ENCODE measurements around the gene SLC35F3. TPM values are rescaled to one million over a fixed set of nuclear protein-coding genes. Genes with fewer than 3 reads are reported as not detected.
"Not testable (repeated sequence)": the region's sequence is repeated elsewhere in the genome, so short reads cannot be mapped to it uniquely, and the experiment has no call there.

SLC35F3 gene
- total RNA-seq, 4 donors from 2014 or later = 1.7 TPM; not detected in 3

GRCh38 chr1:234114648-234115307, 210.3 kb downstream of the SLC35F3 start:
- Histone ChIP-seq H3K4me3 (no peak overlapping the region), H3K9me3 (no peaks in the 10 kb centered on the region), H3K27ac (no peak overlapping the region), H3K27me3 (no peaks in the 10 kb centered on the region), H3K4me1 (no peaks in the 10 kb centered on the region), H3K36me3 (no peaks in the 10 kb centered on the region)
- no peak for DNase-seq
- no peak for TF ChIP-seq POLR2A (IDR thresholded peaks at IDR 0.05)
- peak in 4 of 6 experiments; percentile 48 to 51 (median 50) for TF ChIP-seq CTCF (IDR thresholded peaks at IDR 0.05)

GRCh38 chr1:234118911-234119310, 214.4 kb downstream of the SLC35F3 start:
- H3K9me3 ChIP-seq = no peaks in the 10 kb centered on the region
- H3K27me3 ChIP-seq = no peaks in the 10 kb centered on the region
- H3K27ac ChIP-seq = no peak overlapping the region
- H3K4me1 ChIP-seq = no peaks in the 10 kb centered on the region
- H3K4me3 ChIP-seq = no peak overlapping the region
- TF ChIP-seq CTCF (IDR thresholded peaks at IDR 0.05) (no peak), POLR2A (IDR thresholded peaks at IDR 0.05) (no peak)
- H3K36me3 ChIP-seq = no peaks in the 10 kb centered on the region
- no peak for DNase-seq

GRCh38 chr1:234119431-234119830, 215.0 kb downstream of the SLC35F3 start:
- Histone ChIP-seq H3K4me3 (no peak overlapping the region), H3K4me1 (no peaks in the 10 kb centered on the region), H3K36me3 (no peaks in the 10 kb centered on the region), H3K9me3 (no peaks in the 10 kb centered on the region), H3K27me3 (no peaks in the 10 kb centered on the region), H3K27ac (no peak overlapping the region)
- TF ChIP-seq POLR2A (IDR thresholded peaks at IDR 0.05) = no peak
- TF ChIP-seq CTCF (IDR thresholded peaks at IDR 0.05) = no peak
- no peak for DNase-seq

- no peak overlapping the region for H3K4me3 ChIP-seq
- no peaks in the 10 kb centered on the region for H3K27me3 ChIP-seq
- H3K36me3 ChIP-seq = no peaks in the 10 kb centered on the region
- TF ChIP-seq CTCF (IDR thresholded peaks at IDR 0.05) (no peak), POLR2A (IDR thresholded peaks at IDR 0.05) (no peak)
- no peak for DNase-seq
- no peak overlapping the region for H3K27ac ChIP-seq
- H3K4me1 ChIP-seq = no peaks in the 10 kb centered on the region
- no peaks in the 10 kb centered on the region for H3K9me3 ChIP-seq
These were observed 216.0 kb downstream of the SLC35F3 start for GRCh38 chr1:234120327-234120944.

GRCh38 chr1:234121659-234122058, 217.2 kb downstream of the SLC35F3 start:
- H3K4me3 ChIP-seq, H3K27me3 ChIP-seq, H3K4me1 ChIP-seq, H3K27ac ChIP-seq, H3K9me3 ChIP-seq, H3K36me3 ChIP-seq, DNase-seq: not testable (repeated sequence)

- not testable (repeated sequence) for H3K9me3 ChIP-seq, H3K4me3 ChIP-seq, H3K27me3 ChIP-seq, H3K4me1 ChIP-seq, H3K27ac ChIP-seq, DNase-seq, H3K36me3 ChIP-seq
These were observed 218.1 kb downstream of the SLC35F3 start for GRCh38 chr1:234122571-234122970.

Data from Peyer's patch (tissue), 4 donors.